HCT116 (cell line): ENCODE measurements around the gene ATP2C1.

Experiments used
- CTCF ChIP-seq, 3 experiments: fragments of 200-600 bp in 1 of 3; sonication (generic) in 1 of 3; IDR thresholded peaks in 2 of 3; conservative IDR thresholded peaks in 1 of 3; 2 replicates each; pipeline ENCODE4 v1.5.1; 2012 to 2017; ENCODE audit warnings: low read depth in 2 of 3, low read length in 2 of 3, antibody characterized with exemption in 1 of 3, borderline replicate concordance in 1 of 3, control low read depth in 1 of 3, mild to moderate bottlenecking in 1 of 3, mixed read lengths in 1 of 3, mixed run types in 1 of 3, moderate library complexity in 1 of 3; ENCODE audit not compliant: insufficient read depth in 1 of 3
- MAX ChIP-seq: IDR thresholded peaks from 2 replicates; pipeline ENCODE4 v1.6.1; 2012

DNA sequence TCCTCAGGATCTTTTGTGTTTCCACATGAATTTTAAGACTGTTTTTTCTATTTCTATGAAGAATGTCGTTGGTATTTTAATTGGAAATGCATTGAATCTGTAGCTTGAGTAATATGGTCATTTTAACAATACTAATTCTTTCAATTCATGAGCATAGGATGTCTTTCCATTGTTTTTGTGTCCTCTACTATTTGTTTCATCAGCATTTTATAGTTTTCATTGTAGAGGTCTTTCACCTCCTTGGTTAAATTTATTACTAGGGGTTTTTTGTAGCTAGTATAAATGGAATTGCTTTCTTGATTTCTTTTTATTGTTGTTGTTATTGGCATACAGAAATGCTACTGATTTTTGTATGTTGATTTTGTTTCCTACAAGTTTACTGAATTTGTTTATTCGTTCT, 17.3 kb upstream of the ATP2C1 start:
- no peak for TF ChIP-seq MAX
- no peak for TF ChIP-seq CTCF (IDR thresholded peaks at IDR 0.05 in 2 of 3, conservative IDR thresholded peaks at IDR 0.05 in 1 of 3; ENCODE audit: borderline replicate concordance in 1 of 3, insufficient read depth in 1 of 3, low read depth in 2 of 3, low read length in 2 of 3)
